Transverse colon (tissue), 4 donors: Measurements from ENCODE around the gene VAMP5.

Source experiments
- CTCF ChIP-seq, 5 experiments: fragments of 200-600 bp in 3 of 5; fragments of 450-650 bp in 2 of 5; sonication (generic) in 3 of 5; IDR thresholded peaks; 1 replicate in 2 of 5; 2 replicates in 3 of 5; pipeline ENCODE4 v1.5.1; 2016 to 2017; ENCODE audit warnings: antibody characterized with exemption in 5 of 5, inconsistent platforms in 3 of 5, mild to moderate bottlenecking in 2 of 5, moderate library complexity in 1 of 5
- EP300 ChIP-seq: sonication (generic); formaldehyde crosslinking; IDR thresholded peaks from one replicate; pipeline ENCODE4 v1.6.1; 2017; ENCODE audit warnings: antibody characterized with exemption, low read depth
- POLR2A ChIP-seq: fragments of 450-650 bp; IDR thresholded peaks from one replicate; pipeline ENCODE4 v1.6.1; 2016; ENCODE audit warnings: antibody characterized with exemption, mild to moderate bottlenecking, moderate library complexity
- POLR2AphosphoS5 ChIP-seq, 3 donors: sonication (generic); formaldehyde crosslinking; IDR thresholded peaks; one replicate each; pipeline ENCODE4 v1.6.1; 2016; ENCODE audit warnings: antibody characterized with exemption in 3 of 3

GRCh38 chr2:85550486-85550885, 33.7 kb upstream of the VAMP5 start:
- TF ChIP-seq CTCF (IDR thresholded peaks at IDR 0.05) (no peak), POLR2AphosphoS5 (IDR thresholded peaks at IDR 0.05) (no peak), POLR2A (no peak), EP300 (no peak)
